Measurements from ENCODE around the gene FGF1.

Gene FGF1

DNA sequence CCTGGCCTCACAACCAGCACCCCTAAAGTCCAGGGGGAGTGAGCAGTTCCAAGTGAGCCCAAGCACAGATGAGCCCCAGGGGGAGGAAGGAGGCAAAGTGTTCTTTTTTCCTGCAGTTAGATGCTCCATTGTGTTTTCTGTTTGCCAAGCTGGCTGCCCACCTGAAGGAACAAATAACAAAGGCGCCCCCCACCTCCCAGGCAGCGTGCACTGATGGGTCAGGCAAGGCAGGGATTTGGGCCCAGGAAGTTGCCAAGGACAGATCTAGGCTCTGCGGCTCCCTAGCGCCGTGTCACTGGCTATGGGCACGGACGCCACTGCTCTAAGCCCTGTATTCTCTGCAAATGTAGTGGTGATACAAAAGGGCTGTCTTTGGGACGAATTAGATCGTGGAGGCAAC, 21.8 kb downstream of the FGF1 start (continued):
- TF ChIP-seq, protein P1, sequence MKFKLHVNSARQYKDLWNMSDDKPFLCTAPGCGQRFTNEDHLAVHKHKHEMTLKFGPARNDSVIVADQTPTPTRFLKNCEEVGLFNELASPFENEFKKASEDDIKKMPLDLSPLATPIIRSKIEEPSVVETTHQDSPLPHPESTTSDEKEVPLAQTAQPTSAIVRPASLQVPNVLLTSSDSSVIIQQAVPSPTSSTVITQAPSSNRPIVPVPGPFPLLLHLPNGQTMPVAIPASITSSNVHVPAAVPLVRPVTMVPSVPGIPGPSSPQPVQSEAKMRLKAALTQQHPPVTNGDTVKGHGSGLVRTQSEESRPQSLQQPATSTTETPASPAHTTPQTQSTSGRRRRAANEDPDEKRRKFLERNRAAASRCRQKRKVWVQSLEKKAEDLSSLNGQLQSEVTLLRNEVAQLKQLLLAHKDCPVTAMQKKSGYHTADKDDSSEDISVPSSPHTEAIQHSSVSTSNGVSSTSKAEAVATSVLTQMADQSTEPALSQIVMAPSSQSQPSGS (tag by site-specific recombination; IDR thresholded peaks at IDR 0.05; ENCODE audit: low read depth): no peak
- TF ChIP-seq ZNF792 (tag by site-specific recombination; IDR thresholded peaks at IDR 0.05) (no peak), ZNF830 (tag by site-specific recombination; IDR thresholded peaks at IDR 0.05; ENCODE audit: low read depth) (no peak), ZNF132 (tag by site-specific recombination; IDR thresholded peaks at IDR 0.05; ENCODE audit: borderline replicate concordance) (no peak), TRIM28 (IDR thresholded peaks at IDR 0.05; ENCODE audit: borderline replicate concordance, low read length) (no peak), ZNF292 (tag by site-specific recombination; IDR thresholded peaks at IDR 0.05; ENCODE audit: borderline replicate concordance, low read depth) (no peak)
- TF ChIP-seq, protein P2, sequence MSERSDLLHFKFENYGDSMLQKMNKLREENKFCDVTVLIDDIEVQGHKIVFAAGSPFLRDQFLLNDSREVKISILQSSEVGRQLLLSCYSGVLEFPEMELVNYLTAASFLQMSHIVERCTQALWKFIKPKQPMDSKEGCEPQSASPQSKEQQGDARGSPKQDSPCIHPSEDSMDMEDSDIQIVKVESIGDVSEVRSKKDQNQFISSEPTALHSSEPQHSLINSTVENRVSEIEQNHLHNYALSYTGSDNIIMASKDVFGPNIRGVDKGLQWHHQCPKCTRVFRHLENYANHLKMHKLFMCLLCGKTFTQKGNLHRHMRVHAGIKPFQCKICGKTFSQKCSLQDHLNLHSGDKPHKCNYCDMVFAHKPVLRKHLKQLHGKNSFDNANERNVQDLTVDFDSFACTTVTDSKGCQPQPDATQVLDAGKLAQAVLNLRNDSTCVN (tag by site-specific recombination; optimal IDR thresholded peaks at IDR 0.05): no peak
- TF ChIP-seq, protein P3, sequence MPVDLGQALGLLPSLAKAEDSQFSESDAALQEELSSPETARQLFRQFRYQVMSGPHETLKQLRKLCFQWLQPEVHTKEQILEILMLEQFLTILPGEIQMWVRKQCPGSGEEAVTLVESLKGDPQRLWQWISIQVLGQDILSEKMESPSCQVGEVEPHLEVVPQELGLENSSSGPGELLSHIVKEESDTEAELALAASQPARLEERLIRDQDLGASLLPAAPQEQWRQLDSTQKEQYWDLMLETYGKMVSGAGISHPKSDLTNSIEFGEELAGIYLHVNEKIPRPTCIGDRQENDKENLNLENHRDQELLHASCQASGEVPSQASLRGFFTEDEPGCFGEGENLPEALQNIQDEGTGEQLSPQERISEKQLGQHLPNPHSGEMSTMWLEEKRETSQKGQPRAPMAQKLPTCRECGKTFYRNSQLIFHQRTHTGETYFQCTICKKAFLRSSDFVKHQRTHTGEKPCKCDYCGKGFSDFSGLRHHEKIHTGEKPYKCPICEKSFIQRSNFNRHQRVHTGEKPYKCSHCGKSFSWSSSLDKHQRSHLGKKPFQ (tag by site-specific recombination; IDR thresholded peaks at IDR 0.05): no peak

DNA sequence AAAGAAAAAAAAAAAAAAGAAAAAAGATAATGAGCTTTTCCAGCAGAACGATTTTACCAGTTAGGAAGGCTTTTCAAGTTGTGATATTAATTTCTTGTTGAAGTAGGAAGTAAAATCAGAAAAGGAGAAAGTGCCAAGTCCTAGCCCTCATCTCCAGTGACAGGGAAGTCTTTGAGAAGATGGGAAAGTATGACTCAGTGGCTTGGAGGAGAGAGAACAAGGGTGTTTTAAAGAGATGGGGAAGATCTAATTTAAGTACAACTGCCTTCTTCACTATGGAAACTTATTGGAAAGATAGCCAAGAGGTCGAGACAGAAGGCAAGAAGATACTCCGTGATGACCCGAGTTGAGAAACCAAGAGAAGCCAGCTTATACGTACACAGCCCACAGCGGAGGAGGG, 22.6 kb downstream of the FGF1 start:
- TF ChIP-seq ZNF133 (tag by site-specific recombination; IDR thresholded peaks at IDR 0.05): peak; percentile 28; the same call in 1 of the 2 replicates
- TF ChIP-seq, protein P4, sequence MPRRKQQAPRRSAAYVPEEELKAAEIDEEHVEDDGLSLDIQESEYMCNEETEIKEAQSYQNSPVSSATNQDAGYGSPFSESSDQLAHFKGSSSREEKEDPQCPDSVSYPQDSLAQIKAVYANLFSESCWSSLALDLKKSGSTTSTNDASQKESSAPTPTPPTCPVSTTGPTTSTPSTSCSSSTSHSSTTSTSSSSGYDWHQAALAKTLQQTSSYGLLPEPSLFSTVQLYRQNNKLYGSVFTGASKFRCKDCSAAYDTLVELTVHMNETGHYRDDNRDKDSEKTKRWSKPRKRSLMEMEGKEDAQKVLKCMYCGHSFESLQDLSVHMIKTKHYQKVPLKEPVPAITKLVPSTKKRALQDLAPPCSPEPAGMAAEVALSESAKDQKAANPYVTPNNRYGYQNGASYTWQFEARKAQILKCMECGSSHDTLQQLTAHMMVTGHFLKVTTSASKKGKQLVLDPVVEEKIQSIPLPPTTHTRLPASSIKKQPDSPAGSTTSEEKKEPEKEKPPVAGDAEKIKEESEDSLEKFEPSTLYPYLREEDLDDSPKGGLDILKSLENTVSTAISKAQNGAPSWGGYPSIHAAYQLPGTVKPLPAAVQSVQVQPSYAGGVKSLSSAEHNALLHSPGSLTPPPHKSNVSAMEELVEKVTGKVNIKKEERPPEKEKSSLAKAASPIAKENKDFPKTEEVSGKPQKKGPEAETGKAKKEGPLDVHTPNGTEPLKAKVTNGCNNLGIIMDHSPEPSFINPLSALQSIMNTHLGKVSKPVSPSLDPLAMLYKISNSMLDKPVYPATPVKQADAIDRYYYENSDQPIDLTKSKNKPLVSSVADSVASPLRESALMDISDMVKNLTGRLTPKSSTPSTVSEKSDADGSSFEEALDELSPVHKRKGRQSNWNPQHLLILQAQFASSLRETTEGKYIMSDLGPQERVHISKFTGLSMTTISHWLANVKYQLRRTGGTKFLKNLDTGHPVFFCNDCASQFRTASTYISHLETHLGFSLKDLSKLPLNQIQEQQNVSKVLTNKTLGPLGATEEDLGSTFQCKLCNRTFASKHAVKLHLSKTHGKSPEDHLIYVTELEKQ (tag by site-specific recombination; IDR thresholded peaks at IDR 0.05; ENCODE audit: borderline replicate concordance): no peak
- no peak for TF ChIP-seq ZNF302 (tag by site-specific recombination; IDR thresholded peaks at IDR 0.05; ENCODE audit: low read depth)
- TF ChIP-seq, protein P5, sequence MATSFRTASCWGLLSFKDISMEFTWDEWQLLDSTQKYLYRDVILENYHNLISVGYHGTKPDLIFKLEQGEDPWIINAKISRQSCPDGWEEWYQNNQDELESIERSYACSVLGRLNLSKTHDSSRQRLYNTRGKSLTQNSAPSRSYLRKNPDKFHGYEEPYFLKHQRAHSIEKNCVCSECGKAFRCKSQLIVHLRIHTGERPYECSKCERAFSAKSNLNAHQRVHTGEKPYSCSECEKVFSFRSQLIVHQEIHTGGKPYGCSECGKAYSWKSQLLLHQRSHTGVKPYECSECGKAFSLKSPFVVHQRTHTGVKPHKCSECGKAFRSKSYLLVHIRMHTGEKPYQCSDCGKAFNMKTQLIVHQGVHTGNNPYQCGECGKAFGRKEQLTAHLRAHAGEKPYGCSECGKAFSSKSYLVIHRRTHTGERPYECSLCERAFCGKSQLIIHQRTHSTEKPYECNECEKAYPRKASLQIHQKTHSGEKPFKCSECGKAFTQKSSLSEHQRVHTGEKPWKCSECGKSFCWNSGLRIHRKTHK (tag by site-specific recombination; IDR thresholded peaks at IDR 0.05): no peak
- Histone ChIP-seq H3K4me1 (ENCODE audit: control insufficient read depth, insufficient read depth, low read length) (no peaks in the 10 kb centered on the region), H3K4me3 (ENCODE audit: low read depth, low read length) (no peak overlapping the region), H3K27ac (ENCODE audit: extremely low read depth, low read depth, low read length) (no peak overlapping the region), H3K36me3 (ENCODE audit: control insufficient read depth in 2 of 2, insufficient read depth in 1 of 2, low read length in 2 of 2) (no peaks in the 10 kb centered on the region), H3K9me3 (ENCODE audit: control insufficient read depth, insufficient read depth, low read depth, low read length) (no peaks in the 10 kb centered on the region)
- CTCF ChIA-PET: interaction anchor here (0.6 to 2.7 kb wide), 7 partner anchors 8 to 360 kb away, joined by 3 to 13 read pairs (median 5); no protein-coding TSS in a partner anchor
- POLR2A ChIA-PET: no interaction called here

DNA sequence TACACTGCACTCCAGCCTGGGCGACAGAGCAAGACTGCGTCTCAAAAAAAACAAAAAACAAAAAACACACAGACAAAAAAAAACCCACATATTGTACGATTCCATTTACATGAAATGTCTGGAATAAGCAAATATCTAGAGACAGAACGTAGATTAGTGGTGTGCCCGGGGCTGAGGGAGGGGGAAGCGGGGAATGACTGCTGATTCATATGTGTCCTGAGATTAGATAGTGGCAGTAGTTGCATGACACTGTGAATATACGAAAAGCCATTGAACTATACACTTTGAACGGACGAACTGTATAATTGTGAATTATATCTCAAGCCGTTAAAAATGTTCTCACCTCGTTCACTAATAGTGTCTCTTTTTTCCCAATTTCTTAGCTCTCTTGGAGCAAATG, 23.9 kb downstream of the FGF1 start:
- Histone ChIP-seq H3K9me3 (ENCODE audit: control insufficient read depth, insufficient read depth, low read depth, low read length) (no peaks in the 10 kb centered on the region), H3K4me3 (ENCODE audit: low read depth, low read length) (no peak overlapping the region), H3K36me3 (ENCODE audit: control insufficient read depth in 2 of 2, insufficient read depth in 1 of 2, low read length in 2 of 2) (no peaks in the 10 kb centered on the region), H3K4me1 (ENCODE audit: control insufficient read depth, insufficient read depth, low read length) (no peaks in the 10 kb centered on the region), H3K27ac (ENCODE audit: extremely low read depth, low read depth, low read length) (no peak overlapping the region)
- CTCF ChIA-PET: interaction anchor here (1.9 kb wide), 1 partner anchor 52 kb away, joined by 6 read pairs; no protein-coding TSS in a partner anchor
- POLR2A ChIA-PET: no interaction called here
- TF ChIP-seq, protein P6, sequence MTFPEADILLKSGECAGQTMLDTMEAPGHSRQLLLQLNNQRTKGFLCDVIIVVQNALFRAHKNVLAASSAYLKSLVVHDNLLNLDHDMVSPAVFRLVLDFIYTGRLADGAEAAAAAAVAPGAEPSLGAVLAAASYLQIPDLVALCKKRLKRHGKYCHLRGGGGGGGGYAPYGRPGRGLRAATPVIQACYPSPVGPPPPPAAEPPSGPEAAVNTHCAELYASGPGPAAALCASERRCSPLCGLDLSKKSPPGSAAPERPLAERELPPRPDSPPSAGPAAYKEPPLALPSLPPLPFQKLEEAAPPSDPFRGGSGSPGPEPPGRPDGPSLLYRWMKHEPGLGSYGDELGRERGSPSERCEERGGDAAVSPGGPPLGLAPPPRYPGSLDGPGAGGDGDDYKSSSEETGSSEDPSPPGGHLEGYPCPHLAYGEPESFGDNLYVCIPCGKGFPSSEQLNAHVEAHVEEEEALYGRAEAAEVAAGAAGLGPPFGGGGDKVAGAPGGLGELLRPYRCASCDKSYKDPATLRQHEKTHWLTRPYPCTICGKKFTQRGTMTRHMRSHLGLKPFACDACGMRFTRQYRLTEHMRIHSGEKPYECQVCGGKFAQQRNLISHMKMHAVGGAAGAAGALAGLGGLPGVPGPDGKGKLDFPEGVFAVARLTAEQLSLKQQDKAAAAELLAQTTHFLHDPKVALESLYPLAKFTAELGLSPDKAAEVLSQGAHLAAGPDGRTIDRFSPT (tag by site-specific recombination; IDR thresholded peaks at IDR 0.05): no peak
- no peak for TF ChIP-seq EGR2 (tag by site-specific recombination; IDR thresholded peaks at IDR 0.05; ENCODE audit: low read depth)
- TF ChIP-seq TCF7L2 (IDR thresholded peaks at IDR 0.05; ENCODE audit: borderline replicate concordance, low read depth, low read length): no peak
- TF ChIP-seq KLF16 (tag by site-specific recombination; IDR thresholded peaks at IDR 0.05): no peak
- no peak for TF ChIP-seq WT1 (tag by site-specific recombination; IDR thresholded peaks at IDR 0.05)
- TF ChIP-seq ZXDB (tag by site-specific recombination; IDR thresholded peaks at IDR 0.05): no peak
- TF ChIP-seq, protein P7, sequence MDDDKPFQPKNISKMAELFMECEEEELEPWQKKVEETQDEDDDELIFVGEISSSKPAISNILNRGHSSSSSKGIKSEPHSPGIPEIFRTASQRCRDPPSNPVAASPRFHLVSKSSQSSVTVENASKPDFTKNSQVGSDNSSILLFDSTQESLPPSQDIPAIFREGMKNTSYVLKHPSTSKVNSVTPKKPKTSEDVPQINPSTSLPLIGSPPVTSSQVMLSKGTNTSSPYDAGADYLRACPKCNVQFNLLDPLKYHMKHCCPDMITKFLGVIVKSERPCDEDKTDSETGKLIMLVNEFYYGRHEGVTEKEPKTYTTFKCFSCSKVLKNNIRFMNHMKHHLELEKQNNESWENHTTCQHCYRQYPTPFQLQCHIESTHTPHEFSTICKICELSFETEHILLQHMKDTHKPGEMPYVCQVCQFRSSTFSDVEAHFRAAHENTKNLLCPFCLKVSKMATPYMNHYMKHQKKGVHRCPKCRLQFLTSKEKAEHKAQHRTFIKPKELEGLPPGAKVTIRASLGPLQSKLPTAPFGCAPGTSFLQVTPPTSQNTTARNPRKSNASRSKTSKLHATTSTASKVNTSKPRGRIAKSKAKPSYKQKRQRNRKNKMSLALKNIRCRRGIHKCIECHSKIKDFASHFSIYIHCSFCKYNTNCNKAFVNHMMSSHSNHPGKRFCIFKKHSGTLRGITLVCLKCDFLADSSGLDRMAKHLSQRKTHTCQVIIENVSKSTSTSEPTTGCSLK (tag by site-specific recombination; IDR thresholded peaks at IDR 0.05): no peak
